Esophagus muscularis mucosa (tissue), 4 donors: ENCODE data around the gene ZNRF4. TPM values are rescaled to one million over a fixed set of nuclear protein-coding genes. Genes with fewer than 3 reads are reported as not detected.
"Not testable (repeated sequence)": the region's sequence is repeated elsewhere in the genome, so short reads cannot be mapped to it uniquely, and the experiment has no call there.

Experiments used
- DNase-seq: peaks from one replicate; pipeline ENCODE4 v3.0.0-alpha.2; 2017; ENCODE audit errors: extremely low spot score
- H3K27ac ChIP-seq, 4 donors: fragments of 200-600 bp; sonication (generic); replicated peaks in 1 of 4; 1 replicate in 3 of 4; 2 replicates in 1 of 4; pipeline ENCODE4 v1.5.1; 2016 to 2019; ENCODE audit warnings: mild to moderate bottlenecking in 1 of 4
- H3K27me3 ChIP-seq, 4 donors: fragments of 200-600 bp; sonication (generic); one replicate each; pipeline versions ENCODE4 v1.5.1 to v1.6.0; 2016 to 2019
- H3K36me3 ChIP-seq, 4 donors: fragments of 200-600 bp; sonication (generic); one replicate each; pipeline ENCODE4 v1.5.1; 2016 to 2019
- H3K4me1 ChIP-seq, 4 donors: fragments of 200-600 bp; sonication (generic); one replicate each; pipeline ENCODE4 v1.5.1; 2016 to 2019
- H3K4me3 ChIP-seq, 4 donors: fragments of 200-600 bp; sonication (generic); 1 replicate in 2 of 4; 2 replicates in 2 of 4; pipeline ENCODE4 v1.5.1; 2016 to 2019; ENCODE audit warnings: mild to moderate bottlenecking in 4 of 4, moderate library complexity in 1 of 4
- H3K9me3 ChIP-seq, 4 donors: fragments of 200-600 bp; sonication (generic); 1 replicate in 3 of 4; 2 replicates in 1 of 4; pipeline ENCODE4 v1.5.1; 2016 to 2019
- CTCF ChIP-seq, 3 experiments: fragments of 200-600 bp in 2 of 3; fragments of 450-650 bp in 1 of 3; sonication (generic) in 2 of 3; IDR thresholded peaks; one replicate each; pipeline ENCODE4 v1.5.1; 2017 to 2019; ENCODE audit warnings: antibody characterized with exemption in 3 of 3, mild to moderate bottlenecking in 2 of 3, moderate library complexity in 1 of 3
- EP300 ChIP-seq: sonication (generic); formaldehyde crosslinking; IDR thresholded peaks from one replicate; pipeline ENCODE4 v1.6.1; 2017; ENCODE audit warnings: antibody characterized with exemption
- POLR2A ChIP-seq: fragments of 450-650 bp; IDR thresholded peaks from one replicate; pipeline ENCODE4 v1.6.1; 2017; ENCODE audit warnings: antibody characterized with exemption, moderate library complexity, mild to moderate bottlenecking, low read depth
- POLR2AphosphoS5 ChIP-seq, 2 donors: sonication (generic); formaldehyde crosslinking; IDR thresholded peaks; one replicate each; pipeline ENCODE4 v1.6.1; 2017; ENCODE audit warnings: antibody characterized with exemption in 2 of 2
- WGBS: methylation state at CpG from one replicate; pipeline ENCODE4 v1.1.5; 2018; 5-methylcytosine and 5-hydroxymethylcytosine counted together
- intact Hi-C: fragments of 100-400 bp; cut with DNase I; formaldehyde crosslinking; loops from one replicate; pipeline ENCODE4 v1.15.1; 2023
- total RNA-seq, 4 donors: library from RNA; depleted of rRNA; stranded (reverse); fragments of >200 nt; gene quantifications; one replicate each; pipeline versions ENCODE4 v1.1.0 to v1.2.1, GENCODE V29; 2016

The ZNRF4 gene
- total RNA-seq, 4 donors from 2014 or later, result not detected

DNA sequence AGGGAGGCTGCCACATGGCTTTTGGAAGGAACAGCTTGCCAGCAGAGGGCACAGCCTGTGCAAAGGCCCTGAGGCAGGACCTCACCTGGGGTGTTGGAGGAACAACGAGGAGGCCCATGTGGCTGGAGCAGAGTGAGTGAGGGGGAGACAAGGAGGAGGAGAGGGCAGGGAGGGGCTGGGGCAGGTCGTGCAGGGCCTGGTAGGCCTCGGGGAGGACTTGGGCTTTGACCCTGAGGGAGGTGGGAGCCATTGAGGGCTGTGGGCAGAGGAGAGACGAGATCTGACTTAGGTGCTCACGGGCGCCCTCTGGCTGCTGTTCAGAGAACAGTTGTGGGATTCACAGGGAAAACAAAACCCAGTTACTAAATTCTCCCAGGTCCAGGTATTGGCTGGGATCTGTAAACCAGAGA, 25.2 kb downstream of the ZNRF4 start:
- TF ChIP-seq POLR2A, result no peak
- TF ChIP-seq CTCF (IDR thresholded peaks at IDR 0.05), result peak; percentile 28 to 46 (median 31)
- 46% methylated on average over 6 of the region's 6 CpGs for WGBS
- H3K27ac ChIP-seq, result no peak overlapping the region

GRCh38 chr19:5481957-5482356, 26.7 kb downstream of the ZNRF4 start:
- no peaks in the 10 kb centered on the region for H3K36me3 ChIP-seq
- no peak overlapping the region for H3K27ac ChIP-seq
- no peak for TF ChIP-seq POLR2AphosphoS5 (IDR thresholded peaks at IDR 0.05)
- TF ChIP-seq EP300, result no peak
- TF ChIP-seq CTCF (IDR thresholded peaks at IDR 0.05), result no peak
- no peak for TF ChIP-seq POLR2A
- intact Hi-C loops, result no loop called here
- peaks cover 0 to 42% (median 25%) of the 10 kb centered on the region in 4 donors for H3K4me1 ChIP-seq
- peaks cover 0 to 37% (median 7%) of the 10 kb centered on the region in 4 donors for H3K27me3 ChIP-seq
- 82% methylated on average over 2 of the region's 2 CpGs for WGBS
- no peak overlapping the region for H3K4me3 ChIP-seq
- no peak for DNase-seq
- H3K9me3 ChIP-seq, result peaks cover 0 to 18% (median 12%) of the 10 kb centered on the region in 4 donors

More for the DNA sequence above, 25.2 kb downstream of the ZNRF4 start:
- DNase-seq, result no peak
- no peaks in the 10 kb centered on the region for H3K36me3 ChIP-seq
- intact Hi-C loops, result no loop called here
- no peak overlapping the region for H3K4me3 ChIP-seq
- peaks cover 0 to 40% (median 25%) of the 10 kb centered on the region in 4 donors for H3K4me1 ChIP-seq
- peaks cover 0 to 18% (median 12%) of the 10 kb centered on the region in 4 donors for H3K9me3 ChIP-seq
- peaks cover 0 to 37% (median 7%) of the 10 kb centered on the region in 4 donors for H3K27me3 ChIP-seq

DNA sequence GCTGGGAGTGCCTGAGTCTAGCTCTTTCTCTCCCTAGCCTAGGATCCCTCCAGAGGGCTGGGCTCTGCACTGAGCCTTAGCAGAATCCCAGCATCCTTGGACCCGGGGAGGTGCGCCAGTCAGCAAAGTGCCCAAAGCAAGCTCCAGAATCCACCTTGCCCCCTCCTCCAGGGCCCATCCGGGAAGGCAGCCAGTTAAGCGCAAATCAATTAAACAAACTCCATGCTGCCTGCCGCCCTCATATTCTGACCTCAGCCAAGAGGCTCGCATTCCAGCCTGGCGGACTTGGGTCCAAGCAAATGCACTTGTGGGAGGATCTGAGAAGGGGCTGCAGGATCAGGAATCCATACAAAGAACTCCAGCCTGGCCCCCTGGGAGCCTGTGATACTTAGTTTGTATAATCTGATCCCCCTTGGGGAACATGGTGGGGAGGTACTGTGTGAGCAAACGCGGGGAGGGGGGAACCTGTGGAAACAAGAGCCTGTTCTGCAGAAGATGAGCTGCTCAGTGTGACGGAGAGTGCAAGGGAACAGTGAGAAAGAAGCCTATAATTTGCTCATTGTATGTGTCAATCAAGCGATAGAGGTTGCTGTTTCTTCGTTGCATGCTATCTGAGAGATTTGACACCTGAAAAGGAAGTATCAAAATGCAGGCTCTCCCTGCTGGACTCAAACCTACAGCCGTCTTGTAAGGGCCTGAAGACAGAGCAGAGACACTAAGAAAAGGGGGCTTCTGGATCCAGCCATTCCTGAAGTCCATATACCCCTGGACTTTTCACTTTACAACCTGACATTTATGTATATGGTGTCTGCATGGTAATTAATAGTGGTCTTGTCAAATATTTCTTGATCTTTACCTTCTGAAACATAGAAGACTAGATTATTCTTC, 29.4 kb downstream of the ZNRF4 start:
- 21% methylated on average over 10 of the region's 13 CpGs for WGBS

DNA sequence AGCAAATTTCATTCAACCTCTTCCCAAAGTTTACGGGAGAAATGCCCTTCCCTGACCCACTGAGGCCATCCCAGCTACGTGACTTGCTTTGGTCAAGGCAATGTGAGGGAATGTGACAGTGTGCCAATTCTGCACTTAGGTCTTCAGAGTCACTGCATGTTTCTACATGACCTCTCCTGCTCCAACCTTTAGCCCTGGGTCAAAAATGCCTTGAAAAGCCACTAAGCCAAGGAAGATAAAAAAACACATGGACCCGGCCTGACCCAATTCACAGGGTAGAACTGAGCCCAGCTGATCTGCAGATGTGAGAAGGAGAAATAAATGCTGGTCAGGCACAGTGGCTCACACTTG, 30.0 kb downstream of the ZNRF4 start:
- Histone ChIP-seq H3K27ac (no peak overlapping the region), H3K9me3 (peaks cover 0 to 18% (median 12%) of the 10 kb centered on the region in 4 donors), H3K27me3 (peaks cover 0 to 17% (median 0%) of the 10 kb centered on the region in 4 donors), H3K4me3 (no peak overlapping the region), H3K4me1 (peaks cover 0 to 25% (median 14%) of the 10 kb centered on the region in 4 donors), H3K36me3 (no peaks in the 10 kb centered on the region)
- no peak for DNase-seq
- WGBS, result 78% methylated on average over 3 of the region's 3 CpGs
- no peak for TF ChIP-seq EP300
- no peak for TF ChIP-seq POLR2AphosphoS5 (IDR thresholded peaks at IDR 0.05)
- TF ChIP-seq CTCF (IDR thresholded peaks at IDR 0.05), result no peak
- no peak for TF ChIP-seq POLR2A
- intact Hi-C loops, result no loop called here

More for the DNA sequence above, 29.4 kb downstream of the ZNRF4 start:
- H3K4me3 ChIP-seq, result no peak overlapping the region
- no peaks in the 10 kb centered on the region for H3K36me3 ChIP-seq
- peak overlapping the region in 1 of 4 donors; percentile 23 for H3K27ac ChIP-seq
- H3K9me3 ChIP-seq, result peaks cover 0 to 18% (median 12%) of the 10 kb centered on the region in 4 donors
- TF ChIP-seq POLR2A (no peak), EP300 (no peak), CTCF (IDR thresholded peaks at IDR 0.05) (no peak), POLR2AphosphoS5 (IDR thresholded peaks at IDR 0.05) (no peak)
- intact Hi-C loops, result no loop called here
- DNase-seq, result no peak
- peaks cover 0 to 17% (median 0%) of the 10 kb centered on the region in 4 donors for H3K27me3 ChIP-seq
- H3K4me1 ChIP-seq, result peaks cover 0 to 28% (median 14%) of the 10 kb centered on the region in 4 donors

DNA sequence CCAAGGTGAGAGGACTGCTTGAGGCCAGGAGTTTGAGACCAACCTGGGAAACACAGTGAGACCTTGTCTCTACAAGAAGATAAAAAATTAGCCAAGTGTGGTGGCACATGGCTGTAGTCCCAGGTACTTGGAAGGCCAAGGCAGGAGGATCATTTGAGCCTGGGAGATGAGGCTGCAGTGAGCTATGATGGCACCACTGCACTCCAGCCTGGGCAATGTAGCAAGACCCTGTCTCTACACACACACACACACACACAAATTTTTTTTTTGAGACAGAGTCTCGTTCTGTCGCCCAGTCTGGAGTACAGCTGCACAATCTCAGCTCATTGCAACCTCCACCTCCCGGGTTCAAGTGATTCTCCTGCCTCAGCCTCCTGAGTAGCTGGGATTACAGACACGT, 30.4 kb downstream of the ZNRF4 start:
- WGBS, result 90% methylated on average over 4 of the region's 4 CpGs
- DNase-seq, H3K4me3 ChIP-seq, H3K27ac ChIP-seq, intact Hi-C loops, H3K36me3 ChIP-seq: not testable (repeated sequence)
- H3K4me1 ChIP-seq, result peaks cover 0 to 25% (median 14%) of the 10 kb centered on the region in 4 donors
- H3K27me3 ChIP-seq, result peaks cover 0 to 16% (median 0%) of the 10 kb centered on the region in 4 donors
- peaks cover 0 to 18% (median 12%) of the 10 kb centered on the region in 4 donors for H3K9me3 ChIP-seq
